ENCODE results near the gene SMCO2.

SMCO2 gene

DNA sequence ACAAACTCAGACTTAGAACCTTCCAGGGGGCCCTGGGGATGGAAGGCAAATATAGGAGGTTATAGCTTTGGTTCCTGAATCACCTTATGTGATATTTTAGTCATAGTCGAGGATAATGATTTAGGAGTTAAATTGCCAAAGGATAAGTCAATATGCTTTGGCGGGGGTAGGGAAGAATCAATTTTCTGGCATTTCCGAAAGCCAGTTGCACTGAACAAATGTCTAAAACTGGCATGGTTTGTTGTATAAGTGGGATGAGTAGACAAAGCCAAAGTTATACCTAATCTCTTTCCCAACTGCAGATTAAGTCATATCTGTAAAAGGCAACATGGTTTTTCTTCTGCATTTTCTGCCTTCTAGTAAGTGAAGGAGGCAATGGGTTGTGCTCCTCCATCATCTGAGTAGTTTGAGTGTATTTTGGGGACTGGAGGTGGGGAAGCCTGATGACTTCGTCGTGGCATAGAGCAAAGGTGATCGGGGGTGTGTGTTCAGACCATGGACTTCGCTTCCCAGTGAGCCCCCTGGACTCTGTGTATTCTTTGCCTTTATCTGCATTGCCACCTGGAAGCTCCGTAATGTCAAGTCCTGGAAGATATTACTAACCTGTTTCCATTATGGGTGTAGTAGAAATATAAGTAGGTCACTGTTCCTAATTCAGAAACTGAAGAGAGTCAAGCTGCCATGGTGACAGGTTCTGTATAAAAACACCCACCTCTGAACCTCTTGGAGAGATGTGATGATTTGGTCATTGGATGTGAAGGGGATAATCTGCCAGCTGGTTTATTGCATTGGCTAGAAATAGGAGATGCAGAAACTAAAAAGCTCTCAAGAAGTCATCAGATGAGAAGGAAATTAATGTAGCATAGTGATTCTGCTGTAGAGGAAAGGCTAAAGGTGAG is 102.0 kb downstream of the SMCO2 start:
- Histone ChIP-seq H3K36me3 (no peaks in the 10 kb centered on the region), H3K27me3 (peaks cover 68% of the 10 kb centered on the region), H3K4me1 (ENCODE audit: control insufficient read depth in 1 of 2, insufficient read depth in 1 of 2, low read depth in 1 of 2, low read length in 1 of 2) (peaks cover 11 to 13% of the 10 kb centered on the region in 2 experiments), H3K27ac (no peak overlapping the region), H3K9me3 (no peaks in the 10 kb centered on the region), H3K4me3 (ENCODE audit: low read depth in 1 of 2, low read length in 1 of 2) (no peak overlapping the region)
- TF ChIP-seq, protein P1, sequence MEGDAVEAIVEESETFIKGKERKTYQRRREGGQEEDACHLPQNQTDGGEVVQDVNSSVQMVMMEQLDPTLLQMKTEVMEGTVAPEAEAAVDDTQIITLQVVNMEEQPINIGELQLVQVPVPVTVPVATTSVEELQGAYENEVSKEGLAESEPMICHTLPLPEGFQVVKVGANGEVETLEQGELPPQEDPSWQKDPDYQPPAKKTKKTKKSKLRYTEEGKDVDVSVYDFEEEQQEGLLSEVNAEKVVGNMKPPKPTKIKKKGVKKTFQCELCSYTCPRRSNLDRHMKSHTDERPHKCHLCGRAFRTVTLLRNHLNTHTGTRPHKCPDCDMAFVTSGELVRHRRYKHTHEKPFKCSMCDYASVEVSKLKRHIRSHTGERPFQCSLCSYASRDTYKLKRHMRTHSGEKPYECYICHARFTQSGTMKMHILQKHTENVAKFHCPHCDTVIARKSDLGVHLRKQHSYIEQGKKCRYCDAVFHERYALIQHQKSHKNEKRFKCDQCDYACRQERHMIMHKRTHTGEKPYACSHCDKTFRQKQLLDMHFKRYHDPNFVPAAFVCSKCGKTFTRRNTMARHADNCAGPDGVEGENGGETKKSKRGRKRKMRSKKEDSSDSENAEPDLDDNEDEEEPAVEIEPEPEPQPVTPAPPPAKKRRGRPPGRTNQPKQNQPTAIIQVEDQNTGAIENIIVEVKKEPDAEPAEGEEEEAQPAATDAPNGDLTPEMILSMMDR (IDR thresholded peaks at IDR 0.05) = no peak

DNA sequence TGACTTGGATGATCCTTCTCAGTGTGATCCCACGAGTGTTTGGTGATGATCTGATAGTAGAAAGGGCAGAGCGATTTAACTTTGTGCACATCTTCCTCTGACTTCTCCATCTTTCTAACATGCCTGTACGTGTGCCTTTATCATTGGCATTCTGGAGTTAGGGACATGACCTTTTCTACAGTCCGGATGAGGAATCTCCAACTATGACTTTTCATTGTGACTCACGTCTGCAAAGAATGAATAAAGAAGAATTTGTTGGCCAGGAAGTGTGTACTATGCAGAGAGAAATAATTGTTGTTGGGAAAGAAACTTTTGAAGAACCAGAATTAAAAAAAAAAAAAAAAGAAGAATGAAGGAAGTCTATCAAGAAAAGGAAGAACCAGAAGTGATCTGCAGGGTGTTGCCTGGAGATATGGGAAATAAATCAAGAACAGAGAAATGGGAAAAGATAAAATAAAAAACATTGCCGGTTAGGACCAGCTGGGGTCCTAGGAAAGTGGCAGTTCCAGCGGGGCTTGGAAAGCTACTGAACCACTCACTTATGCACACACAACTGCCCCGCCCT is 102.8 kb downstream of the SMCO2 start:
- TF ChIP-seq, protein P1 (IDR thresholded peaks at IDR 0.05) = no peak
- Histone ChIP-seq H3K4me1 (ENCODE audit: control insufficient read depth in 1 of 2, insufficient read depth in 1 of 2, low read depth in 1 of 2, low read length in 1 of 2) (peaks cover 11 to 13% of the 10 kb centered on the region in 2 experiments), H3K4me3 (ENCODE audit: low read depth in 1 of 2, low read length in 1 of 2) (no peak overlapping the region), H3K36me3 (no peaks in the 10 kb centered on the region), H3K27me3 (peaks cover 75% of the 10 kb centered on the region), H3K27ac (no peak overlapping the region), H3K9me3 (no peaks in the 10 kb centered on the region)

DNA sequence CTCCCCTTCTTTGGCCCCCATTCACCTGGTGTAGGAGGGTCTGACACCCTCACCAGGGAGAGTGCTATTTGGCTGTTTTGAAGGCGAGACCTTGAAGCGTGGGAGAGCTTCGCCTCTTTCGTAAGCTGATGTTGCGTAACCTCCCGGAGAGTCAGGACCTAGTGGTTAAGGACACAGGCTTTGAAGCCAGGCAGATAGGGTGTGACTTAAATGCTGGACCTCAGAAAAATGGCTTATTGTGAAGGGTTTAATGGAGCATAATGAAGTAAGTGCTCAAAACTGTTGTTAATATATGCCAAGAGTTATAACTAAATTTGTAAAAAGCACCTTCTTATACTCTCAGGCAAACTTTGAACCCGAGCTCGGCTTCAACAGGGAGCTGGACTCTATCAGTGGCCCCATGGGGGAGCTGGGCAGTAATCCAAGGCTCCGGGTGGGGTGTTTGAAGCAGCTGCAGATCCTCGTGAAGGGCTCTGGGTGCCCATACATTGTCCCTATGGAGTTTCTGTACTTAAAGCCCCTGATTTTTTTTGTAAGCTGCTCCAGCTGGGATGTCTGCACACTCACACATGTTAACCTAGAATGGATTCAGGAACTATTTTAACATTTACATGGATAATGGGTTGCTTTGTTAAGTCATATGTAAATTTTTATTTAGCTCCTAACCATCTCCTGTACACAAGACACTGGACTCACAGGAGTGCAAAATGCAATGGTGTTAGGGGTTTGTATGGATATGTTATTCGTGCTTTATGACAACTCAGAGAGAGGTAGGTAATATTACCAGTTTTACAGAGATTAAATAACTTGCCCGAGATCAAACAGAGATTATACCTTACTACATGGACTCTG is 103.5 kb downstream of the SMCO2 start:
- H3K9me3 ChIP-seq = no peaks in the 10 kb centered on the region
- TF ChIP-seq, protein P1 (IDR thresholded peaks at IDR 0.05) = no peak
- no peaks in the 10 kb centered on the region for H3K36me3 ChIP-seq
- H3K27me3 ChIP-seq = peaks cover 82% of the 10 kb centered on the region
- H3K4me1 ChIP-seq (ENCODE audit: control insufficient read depth in 1 of 2, insufficient read depth in 1 of 2, low read depth in 1 of 2, low read length in 1 of 2) = peaks cover 11 to 13% of the 10 kb centered on the region in 2 experiments
- H3K4me3 ChIP-seq (ENCODE audit: low read depth in 1 of 2, low read length in 1 of 2) = no peak overlapping the region
- no peak overlapping the region for H3K27ac ChIP-seq

DNA sequence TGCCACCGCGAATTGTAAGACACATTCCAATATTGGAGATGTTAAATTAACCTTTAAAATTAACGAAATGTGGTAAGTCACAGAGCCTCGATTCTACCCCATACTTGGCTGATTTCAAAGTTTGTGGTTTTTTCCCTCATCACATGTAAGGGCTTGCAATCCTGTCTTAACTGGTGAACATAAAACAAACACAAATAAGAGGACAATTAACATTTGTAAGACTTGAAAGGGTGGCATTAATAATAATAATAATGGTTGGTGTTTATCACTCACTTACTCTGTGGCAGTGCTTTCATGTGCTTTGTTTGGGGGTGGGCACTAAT is 104.1 kb downstream of the SMCO2 start:
- Histone ChIP-seq H3K9me3 (no peaks in the 10 kb centered on the region), H3K27ac (no peak overlapping the region), H3K4me3 (ENCODE audit: low read depth in 1 of 2, low read length in 1 of 2) (no peak overlapping the region), H3K27me3 (peaks cover 88% of the 10 kb centered on the region), H3K4me1 (ENCODE audit: control insufficient read depth in 1 of 2, insufficient read depth in 1 of 2, low read depth in 1 of 2, low read length in 1 of 2) (peaks cover 11 to 13% of the 10 kb centered on the region in 2 experiments), H3K36me3 (no peaks in the 10 kb centered on the region)
- TF ChIP-seq, protein P1 (IDR thresholded peaks at IDR 0.05) = no peak

DNA sequence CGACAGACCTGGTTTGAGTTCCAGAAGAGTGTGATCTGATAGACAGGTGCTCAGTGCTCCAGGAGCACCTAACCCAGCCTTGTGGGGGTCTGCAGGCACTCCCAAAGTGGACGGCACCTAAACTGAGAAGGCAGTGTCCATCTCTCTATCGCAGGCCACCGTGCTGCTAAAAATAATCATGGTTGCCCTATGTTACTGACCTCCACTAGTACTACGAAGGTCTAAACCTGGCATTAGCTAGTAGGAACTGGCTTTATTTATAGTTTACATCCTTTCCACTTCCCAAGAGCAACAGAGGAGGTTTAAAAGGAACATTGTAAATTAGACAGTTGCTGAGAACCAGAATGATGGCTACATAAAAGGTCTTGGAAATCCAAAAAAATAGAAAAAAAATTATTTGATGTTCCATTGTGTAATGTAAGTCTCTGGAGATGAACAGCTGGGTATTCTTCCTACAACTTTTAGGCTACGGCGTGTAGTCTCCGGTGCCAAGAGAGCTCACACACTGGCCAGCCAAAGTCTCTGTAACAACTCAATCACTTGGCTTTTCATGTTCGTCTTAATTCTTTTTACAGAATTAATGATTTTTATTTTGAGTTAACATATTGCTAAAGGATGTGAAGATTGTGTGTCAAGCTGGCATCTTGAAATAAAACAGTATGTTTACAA is 104.8 kb downstream of the SMCO2 start:
- Histone ChIP-seq H3K9me3 (no peaks in the 10 kb centered on the region), H3K27ac (no peak overlapping the region), H3K36me3 (no peaks in the 10 kb centered on the region), H3K27me3 (peaks cover 95% of the 10 kb centered on the region), H3K4me1 (ENCODE audit: control insufficient read depth in 1 of 2, insufficient read depth in 1 of 2, low read depth in 1 of 2, low read length in 1 of 2) (peaks cover 11 to 20% of the 10 kb centered on the region in 2 experiments), H3K4me3 (ENCODE audit: low read depth in 1 of 2, low read length in 1 of 2) (no peak overlapping the region)
- TF ChIP-seq, protein P1 (IDR thresholded peaks at IDR 0.05) = no peak
